ENCODE measurements around the gene PPIL3. TPM values are rescaled to one million over a fixed set of nuclear protein-coding genes. Genes with fewer than 3 reads are reported as not detected.
"Not testable (repeated sequence)": the region's sequence is repeated elsewhere in the genome, so short reads cannot be mapped to it uniquely, and the experiment has no call there.

PPIL3 gene
- polyA plus RNA-seq, 1 donor from 2014 or later, result 109 TPM

DNA sequence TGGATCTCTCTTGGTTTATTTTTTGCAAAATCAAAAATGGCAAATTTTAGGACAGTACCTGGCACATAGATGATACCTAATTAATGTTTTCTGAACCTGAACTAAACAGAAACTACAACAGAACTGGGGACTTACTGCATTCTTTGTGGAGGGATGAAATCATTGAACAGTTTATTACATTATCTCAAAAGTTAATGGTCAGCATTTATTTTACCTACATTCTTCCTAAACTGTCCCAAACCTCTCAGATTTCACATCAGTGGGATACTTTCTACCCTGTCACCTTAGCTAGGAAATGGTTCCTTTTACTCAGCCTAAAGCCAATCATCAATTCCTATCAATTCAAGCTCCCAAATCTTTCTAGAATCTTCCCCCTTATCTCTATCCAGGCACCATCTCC is 10.6 kb upstream of the PPIL3 start:
- no peak overlapping the region for H3K9ac ChIP-seq (ENCODE audit: low read length)
- no peaks in the 10 kb centered on the region for H3K79me2 ChIP-seq (replicated peaks; ENCODE audit: insufficient read depth, low read length)
- peaks cover 6% of the 10 kb centered on the region for H3K36me3 ChIP-seq (ENCODE audit: insufficient read depth, low read length)
- no peaks in the 10 kb centered on the region for H3K9me2 ChIP-seq (ENCODE audit: insufficient read depth, low read length)
- H3F3A ChIP-seq (ENCODE audit: insufficient read depth, low read length, poor library complexity, severe bottlenecking), result no peaks in the 10 kb centered on the region
- no peaks in the 10 kb centered on the region for H3K9me3 ChIP-seq (ENCODE audit: low read length)
- no peak for TF ChIP-seq MXI1 (conservative IDR thresholded peaks at IDR 0.05; ENCODE audit: poor library complexity, severe bottlenecking)
- no peak for TF ChIP-seq RAD21 (conservative IDR thresholded peaks at IDR 0.05)
- TF ChIP-seq POLR2AphosphoS5 (IDR thresholded peaks at IDR 0.05), result no peak
- no peak for TF ChIP-seq SMC3 (conservative IDR thresholded peaks at IDR 0.05; ENCODE audit: poor library complexity)
- no peak for TF ChIP-seq EZH2 (IDR thresholded peaks at IDR 0.05; ENCODE audit: borderline replicate concordance, insufficient read depth, low read length, poor library complexity, severe bottlenecking)
- TF ChIP-seq REST (IDR thresholded peaks at IDR 0.05; ENCODE audit: borderline replicate concordance), result no peak
- TF ChIP-seq EP300 (conservative IDR thresholded peaks at IDR 0.05; ENCODE audit: poor library complexity, severe bottlenecking), result no peak
- no peak for TF ChIP-seq CTCF (IDR thresholded peaks at IDR 0.05; ENCODE audit: poor library complexity, severe bottlenecking)
- no peak for TF ChIP-seq TAF1 (IDR thresholded peaks at IDR 0.05; ENCODE audit: low read depth)
- no peaks in the 10 kb centered on the region for H4K20me1 ChIP-seq (ENCODE audit: insufficient read depth)
- H2AFZ ChIP-seq (ENCODE audit: low read depth, low read length), result no peak overlapping the region
- no peak overlapping the region for H3K27ac ChIP-seq (ENCODE audit: low read length)
- H3K27me3 ChIP-seq (ENCODE audit: insufficient read depth, low read depth, low read length), result no peaks in the 10 kb centered on the region
- no peak overlapping the region for H3K4me3 ChIP-seq (ENCODE audit: low read length)
- no peak overlapping the region for H3K4me2 ChIP-seq (ENCODE audit: low read length)

- H3K27me3 ChIP-seq (ENCODE audit: insufficient read depth, low read depth, low read length); H4K20me1 ChIP-seq (ENCODE audit: insufficient read depth); H3K36me3 ChIP-seq (ENCODE audit: insufficient read depth, low read length): not testable (repeated sequence)
Measured at GRCh38 chr2:200881715-200882249, 7.1 kb downstream of the PPIL3 start.

More at GRCh38 chr2:200881715-200882249, 7.1 kb downstream of the PPIL3 start:
- not testable (repeated sequence) for H3K9me2 ChIP-seq (ENCODE audit: insufficient read depth, low read length); H3F3A ChIP-seq (ENCODE audit: insufficient read depth, low read length, poor library complexity, severe bottlenecking); H3K4me2 ChIP-seq (ENCODE audit: low read length); H3K79me2 ChIP-seq (replicated peaks; ENCODE audit: insufficient read depth, low read length); H3K9me3 ChIP-seq (ENCODE audit: low read length); H3K4me3 ChIP-seq (ENCODE audit: low read length); H3K27ac ChIP-seq (ENCODE audit: low read length); H3K9ac ChIP-seq (ENCODE audit: low read length); H2AFZ ChIP-seq (ENCODE audit: low read depth, low read length)
